Ishikawa (cell line): ENCODE results near the gene ADPGK.

Experiments
- EP300 ChIP-seq: IDR thresholded peaks from 2 replicates; pipeline ENCODE4 v1.6.1; 2012; ENCODE audit warnings: borderline replicate concordance
- NFIC ChIP-seq: IDR thresholded peaks from 2 replicates; pipeline ENCODE4 v1.6.1; 2012
- YY1 ChIP-seq: IDR thresholded peaks from 2 replicates; pipeline ENCODE4 v1.6.1; 2012; ENCODE audit warnings: low read depth

GRCh38 chr15:72778796-72779195, 4.8 kb downstream of the ADPGK start:
- no peak for TF ChIP-seq NFIC
- TF ChIP-seq EP300 = no peak
- TF ChIP-seq YY1 = no peak
